GM12892 (cell line): ENCODE data around the gene CALHM2.

Experiments used
- POLR2A ChIP-seq: IDR thresholded peaks from 2 replicates; pipeline ENCODE4 v1.6.1; 2011; ENCODE audit warnings: low read depth, low read length, control low read depth
- POLR2AphosphoS5 ChIP-seq: IDR thresholded peaks from 2 replicates; pipeline ENCODE4 v1.6.1; 2011; ENCODE audit warnings: low read depth, low read length, control low read depth
- TAF1 ChIP-seq: IDR thresholded peaks from 2 replicates; pipeline ENCODE4 v1.6.1; 2011; ENCODE audit warnings: low read depth, mild to moderate bottlenecking, control low read depth, low read length, borderline replicate concordance

DNA sequence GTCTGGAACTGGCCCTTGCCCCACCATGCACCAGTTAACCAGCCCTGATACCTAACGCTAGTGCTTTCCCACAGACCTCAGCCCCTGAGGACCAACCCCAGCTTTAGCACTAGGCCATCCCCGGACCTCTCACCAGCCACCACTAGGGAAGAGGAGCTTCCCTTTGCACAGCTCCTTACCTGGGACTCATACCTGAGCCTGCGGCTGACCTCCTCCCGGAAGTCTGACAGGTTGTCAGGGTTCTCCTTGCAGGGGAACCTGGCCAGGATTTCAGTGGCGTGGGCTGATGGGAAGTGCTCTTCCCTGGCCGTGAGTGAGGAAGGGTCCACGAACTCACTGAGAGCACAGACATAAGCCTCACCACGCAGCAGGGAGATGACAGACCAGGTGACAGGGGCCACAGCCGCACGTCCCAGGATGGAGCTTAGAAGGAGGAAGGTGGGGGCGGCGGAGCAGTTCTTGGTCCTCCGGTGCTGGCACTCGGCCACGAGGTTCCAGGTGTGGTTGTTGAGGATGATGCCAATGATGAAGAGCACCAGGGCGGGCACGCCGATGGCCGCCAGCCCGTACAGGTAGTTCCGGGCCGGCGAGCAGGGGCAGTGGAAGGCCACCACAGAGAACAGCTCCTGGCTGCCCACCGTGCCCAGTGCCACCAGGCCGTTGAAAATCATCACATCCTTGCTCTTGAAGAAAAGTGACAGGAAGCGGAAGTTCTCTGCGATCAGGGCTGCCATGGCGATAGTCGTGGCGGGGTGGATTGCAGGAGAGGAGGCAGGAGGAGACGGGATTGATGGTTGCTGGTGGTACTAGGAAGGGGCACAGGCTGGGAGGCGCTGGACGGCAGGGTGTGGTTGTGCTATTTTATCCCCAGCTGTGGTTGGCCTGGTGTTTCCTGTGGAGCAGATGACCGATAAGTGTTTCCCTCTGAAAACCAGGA, 2.7 kb downstream of the CALHM2 start:
- TF ChIP-seq POLR2A (no peak), POLR2AphosphoS5 (no peak), TAF1 (no peak)
